CMK (cell line): ENCODE data around the gene CDH12.
"Not testable (repeated sequence)": the region's sequence is repeated elsewhere in the genome, so short reads cannot be mapped to it uniquely, and the experiment has no call there.

Experiments
- DNase-seq: peaks from one replicate; pipeline ENCODE4 v3.0.0-alpha.2; 2010; ENCODE audit warnings: low read depth

The CDH12 gene

DNA sequence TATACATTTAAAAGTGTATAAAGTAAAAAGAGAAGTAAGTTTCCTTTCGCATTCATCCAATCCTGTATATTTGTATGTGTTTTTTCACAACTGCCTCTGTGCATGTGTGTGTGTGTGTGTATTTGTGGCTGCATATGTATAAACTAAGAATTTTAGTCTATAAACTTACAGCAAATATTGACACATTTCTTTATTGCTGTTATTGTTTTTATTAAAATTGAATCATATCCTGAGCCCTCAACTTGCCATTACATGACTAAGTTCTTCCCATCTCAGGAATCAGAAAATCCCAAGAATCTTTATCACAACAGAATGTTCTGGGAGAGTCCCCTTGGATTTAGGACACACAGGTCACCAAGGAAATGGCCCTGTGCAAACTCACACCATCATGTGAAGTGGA lies 712.7 kb downstream of the CDH12 start:
- not testable (repeated sequence) for DNase-seq

DNA sequence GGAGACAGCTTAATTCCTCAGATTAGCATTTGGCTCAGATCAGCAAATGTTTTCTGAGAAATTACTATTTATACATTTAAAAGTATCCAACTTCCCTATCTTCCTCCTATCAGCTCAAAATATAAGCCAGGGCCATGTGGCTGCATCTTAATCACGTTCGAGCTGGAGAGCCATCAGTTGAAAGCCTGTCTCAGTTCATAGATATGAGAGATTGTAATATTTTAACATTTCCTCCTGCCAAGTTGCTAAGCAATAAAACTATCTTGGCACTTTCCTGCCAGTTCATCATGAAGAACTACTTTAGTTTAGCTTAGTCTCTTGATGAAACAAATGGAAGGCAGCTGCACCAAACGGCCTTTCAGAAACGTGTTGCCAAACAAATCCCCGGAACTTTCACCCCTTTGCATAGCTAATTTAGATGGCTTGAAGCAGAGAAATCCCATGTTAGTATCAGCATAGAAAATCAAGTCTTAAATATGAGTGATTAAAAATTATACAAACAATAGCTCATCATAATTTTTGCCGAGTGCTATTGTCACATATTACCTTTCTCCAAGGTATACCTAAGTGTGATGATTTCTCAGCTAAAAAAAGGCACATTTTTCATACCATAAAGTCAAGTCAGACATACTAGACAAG lies 713.4 kb downstream of the CDH12 start:
- DNase-seq, result not testable (repeated sequence)

- DNase-seq, result no peak
Measured at GRCh38 chr5:22111320-22111719, 741.8 kb downstream of the CDH12 start.

GRCh38 chr5:22109315-22109714 lies 743.8 kb downstream of the CDH12 start:
- DNase-seq, result no peak

GRCh38 chr5:22108545-22108944 lies 744.6 kb downstream of the CDH12 start:
- DNase-seq, result no peak

DNA sequence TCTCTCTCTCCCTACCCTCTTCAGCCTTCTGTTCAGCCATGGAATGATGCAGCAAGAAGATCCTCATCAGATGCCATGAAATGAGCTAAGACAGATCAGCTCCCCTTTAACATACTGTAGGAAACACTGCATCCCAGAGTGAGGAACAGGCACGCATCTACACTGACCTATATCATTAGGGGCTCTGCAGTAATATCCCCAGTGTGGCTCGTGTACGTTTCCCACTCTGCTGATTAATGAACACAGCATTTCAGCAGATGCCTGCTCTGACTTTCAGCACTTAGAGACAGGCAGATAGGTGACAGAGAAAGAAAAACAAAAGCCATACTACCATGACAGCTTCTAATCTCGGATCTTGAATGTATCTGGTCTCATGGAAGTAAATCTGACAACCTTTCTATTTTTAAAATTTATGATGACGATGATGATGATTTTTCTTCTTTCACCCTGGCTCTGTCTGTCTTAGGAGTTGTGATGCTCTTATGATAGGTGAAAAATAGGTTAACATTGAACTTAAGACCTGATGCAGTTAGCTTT lies 750.3 kb downstream of the CDH12 start:
- DNase-seq, result no peak

DNA sequence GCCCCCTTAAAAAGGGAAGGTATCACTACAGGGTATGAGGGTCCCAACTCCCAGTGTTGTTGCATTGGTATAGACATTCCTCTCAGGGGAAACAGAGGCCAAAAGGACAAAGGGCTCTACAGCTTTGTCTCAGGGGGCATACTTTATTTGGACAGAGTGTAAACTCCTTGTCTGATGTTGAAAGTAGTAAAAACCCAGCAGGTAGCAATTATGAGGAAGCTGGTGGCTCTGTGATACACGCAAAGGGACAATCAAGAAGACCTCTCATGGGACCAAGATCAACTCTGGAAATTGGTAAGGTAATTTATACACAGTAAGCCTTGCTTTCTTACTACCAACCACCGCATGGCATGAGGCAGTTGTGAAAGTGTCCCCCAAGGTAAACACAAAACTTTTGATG lies 764.6 kb downstream of the CDH12 start:
- DNase-seq, result no peak

GRCh38 chr5:22079566-22079965 lies 773.6 kb downstream of the CDH12 start:
- no peak for DNase-seq

DNA sequence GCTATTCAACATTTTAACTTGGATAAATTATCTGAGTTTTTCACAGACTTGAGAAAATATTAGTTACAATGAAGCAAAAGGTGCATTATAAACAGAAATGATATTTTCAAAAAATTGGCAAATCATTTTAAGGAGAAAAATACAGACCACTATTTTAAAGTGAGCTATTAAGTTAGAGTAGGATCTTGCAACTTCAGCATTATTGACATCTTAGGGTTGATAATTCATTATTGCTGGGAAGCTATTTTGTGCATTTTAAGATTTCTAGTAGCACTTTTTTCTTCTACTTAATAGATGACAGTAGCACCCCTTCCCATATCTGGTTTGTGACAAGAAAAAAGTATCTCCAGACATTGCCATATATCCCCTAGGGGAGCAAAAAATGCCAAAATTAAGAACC lies 774.1 kb downstream of the CDH12 start:
- DNase-seq, result no peak

DNA sequence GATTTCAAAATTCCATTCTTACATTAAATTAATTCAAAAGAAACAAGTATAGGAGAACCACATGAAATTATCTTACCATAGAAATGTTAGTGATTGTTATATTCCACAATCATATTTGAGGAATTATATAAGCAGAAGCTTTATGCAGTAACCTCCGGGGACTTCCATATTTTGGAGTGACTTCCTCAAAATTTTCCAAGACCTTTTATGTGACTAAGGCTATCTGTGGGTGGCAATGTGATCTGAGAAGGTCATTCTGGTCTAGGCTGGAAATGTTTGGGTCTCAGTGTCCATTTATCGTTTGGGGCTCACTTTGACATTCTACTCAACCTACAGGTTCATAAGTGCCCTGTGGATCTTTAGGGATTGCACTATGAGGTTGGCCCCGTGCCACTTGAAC lies 776.6 kb downstream of the CDH12 start:
- no peak for DNase-seq

DNA sequence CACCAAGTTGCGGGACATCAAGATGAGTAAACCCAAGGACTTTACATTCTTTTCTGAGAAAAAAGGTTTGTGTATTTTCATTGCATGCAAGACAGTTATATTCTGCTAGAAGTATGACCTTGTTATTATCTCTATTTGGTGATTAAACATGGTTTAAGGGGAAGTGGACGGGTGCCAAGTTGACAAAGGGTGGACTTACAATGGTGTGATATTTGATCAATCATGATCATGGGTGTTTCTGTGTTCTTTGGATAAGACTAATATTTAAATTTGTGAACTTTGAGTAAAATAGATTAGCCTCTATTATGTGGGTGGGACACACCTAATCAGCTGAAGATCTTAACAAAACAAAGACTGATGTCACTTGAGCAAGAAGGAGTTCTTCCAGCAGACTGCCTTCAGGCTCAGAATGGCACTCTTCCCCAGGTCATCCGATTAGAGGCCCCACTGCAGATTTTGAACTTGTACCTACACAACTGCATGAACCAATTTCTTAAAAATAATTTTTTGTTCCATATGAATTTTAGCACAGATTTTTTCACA lies 782.9 kb downstream of the CDH12 start:
- DNase-seq, result no peak

DNA sequence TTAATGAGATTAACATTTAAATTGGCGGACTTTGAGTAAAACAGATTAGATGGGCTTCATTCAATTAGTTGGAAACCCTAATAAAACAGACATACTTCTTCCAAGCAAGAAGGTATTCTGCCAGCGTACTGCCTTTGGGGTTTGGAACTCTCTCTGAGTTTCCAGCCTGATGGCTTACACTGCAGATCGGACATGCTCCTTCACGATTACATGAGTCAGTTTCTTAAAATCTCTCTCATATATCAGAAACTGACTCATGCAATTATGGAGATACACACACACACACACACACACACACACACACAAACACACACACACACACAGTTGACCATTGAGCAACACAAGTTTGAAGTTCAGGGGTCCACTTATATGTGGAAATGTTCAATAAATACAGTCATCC lies 789.4 kb downstream of the CDH12 start:
- no peak for DNase-seq

DNA sequence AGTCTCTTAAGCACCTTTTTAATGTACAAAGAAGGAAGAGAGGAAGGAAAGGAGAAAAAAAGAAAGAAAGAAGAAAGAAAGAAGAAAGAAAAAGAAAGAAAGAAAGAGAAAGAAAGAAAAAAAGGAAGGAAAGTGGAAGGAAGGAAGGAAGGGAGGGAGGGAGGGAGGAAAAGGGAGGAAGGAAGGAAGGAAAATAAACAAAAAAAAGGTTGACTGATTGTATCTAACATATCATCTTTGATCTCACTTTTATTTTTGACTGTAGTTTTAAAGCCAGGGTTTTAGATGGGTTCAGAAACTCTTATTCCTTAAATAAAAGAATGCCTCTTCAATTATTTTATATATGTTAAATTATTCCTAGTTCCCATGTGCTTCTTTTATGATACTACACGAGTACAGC lies 794.5 kb downstream of the CDH12 start:
- no peak for DNase-seq

GRCh38 chr5:22057012-22057411 lies 796.1 kb downstream of the CDH12 start:
- DNase-seq, result no peak

DNA sequence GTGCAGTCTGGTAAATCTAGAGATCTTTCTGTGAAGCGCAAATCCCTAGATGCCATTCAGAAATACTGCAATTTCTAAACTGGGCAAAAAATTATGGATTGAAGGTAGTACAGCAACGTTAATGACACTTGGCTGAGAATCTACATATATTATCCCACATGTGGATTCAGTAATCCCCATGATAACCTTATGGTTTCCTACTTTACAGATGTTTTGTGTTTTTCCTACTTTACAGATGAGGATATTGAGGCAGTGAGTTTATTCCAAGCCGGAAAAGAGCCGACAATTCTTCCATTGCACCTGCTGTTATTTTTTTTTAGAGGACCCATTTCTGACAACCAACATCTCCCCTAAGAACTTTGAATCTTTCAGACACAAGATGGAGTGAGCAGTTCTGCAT lies 796.5 kb downstream of the CDH12 start:
- no peak for DNase-seq

DNA sequence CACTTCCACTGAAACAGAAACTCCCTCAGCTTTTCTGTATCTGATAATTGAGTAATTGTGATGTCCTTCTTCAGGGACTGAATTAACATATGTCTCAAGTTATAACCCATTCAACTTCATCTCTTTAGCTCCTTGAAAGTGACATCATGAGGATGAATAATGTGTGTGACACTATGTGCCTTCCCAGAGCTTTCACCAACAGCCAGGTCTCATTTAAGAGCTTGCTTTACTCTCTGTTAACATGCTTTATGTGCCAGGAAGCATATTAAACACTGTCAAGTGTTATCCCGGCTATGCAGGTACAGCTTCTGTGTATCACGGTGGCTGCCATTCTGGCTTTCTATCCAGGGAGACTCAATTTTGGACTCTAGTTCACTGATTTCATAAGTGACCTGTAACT lies 799.9 kb downstream of the CDH12 start:
- DNase-seq, result no peak

- DNase-seq, result no peak
Measured at GRCh38 chr5:22051881-22052280, 801.3 kb downstream of the CDH12 start.

DNA sequence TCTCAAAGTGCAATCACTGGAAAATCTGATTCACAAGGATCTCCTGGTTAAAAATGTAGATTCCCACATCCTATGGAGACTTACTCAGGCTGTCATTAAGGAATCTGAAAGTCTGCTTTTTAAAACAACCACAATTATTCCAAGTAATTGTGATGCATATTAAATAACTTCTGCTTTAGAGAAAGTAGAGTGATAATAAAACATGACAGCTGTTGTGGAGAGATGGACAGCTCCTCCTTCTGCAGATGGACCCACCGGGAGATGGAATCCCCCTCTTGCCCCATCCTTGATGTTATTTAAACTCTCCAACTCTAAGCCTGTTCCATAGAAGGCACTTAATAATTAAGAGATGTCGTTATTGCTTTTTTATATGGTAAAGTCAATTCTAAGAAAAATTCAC lies 802.2 kb downstream of the CDH12 start:
- DNase-seq, result no peak

DNA sequence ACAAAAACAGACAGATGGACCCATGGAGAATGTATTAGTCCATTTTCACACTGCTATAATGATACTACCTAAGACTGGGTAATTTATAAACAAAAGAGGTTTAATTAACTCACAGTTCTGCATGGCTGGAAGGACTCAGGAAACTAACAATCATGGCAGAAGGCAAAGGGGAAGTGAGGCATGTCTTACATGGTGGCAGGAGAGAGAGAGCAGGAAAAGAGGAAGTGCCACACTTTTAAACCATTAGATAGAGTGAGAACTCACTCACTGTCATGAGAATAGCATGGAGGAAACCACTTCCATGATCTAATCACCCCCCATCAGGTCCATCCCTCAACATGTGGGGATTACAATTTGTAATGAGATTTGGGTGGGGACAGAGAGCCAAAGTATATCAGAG lies 808.9 kb downstream of the CDH12 start:
- no peak for DNase-seq

GRCh38 chr5:22036061-22036460 lies 817.1 kb downstream of the CDH12 start:
- DNase-seq, result no peak

DNA sequence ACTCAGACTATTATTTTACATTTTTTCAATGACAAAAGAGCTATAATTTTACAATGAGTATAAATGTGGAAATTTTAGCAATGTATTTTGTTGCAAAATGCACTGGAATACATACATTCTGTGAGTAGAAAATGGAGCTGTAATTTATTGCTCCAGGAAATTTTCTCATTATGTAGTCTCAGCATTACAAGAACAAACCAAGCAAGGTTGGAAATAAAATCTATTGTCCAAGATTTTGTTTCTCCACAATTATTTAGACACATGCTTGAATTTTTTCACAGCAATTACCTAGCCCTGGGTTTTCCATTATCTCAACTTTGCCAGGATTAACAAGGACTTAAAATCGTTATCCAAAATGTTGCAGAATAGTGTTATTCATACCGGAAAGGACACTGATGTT lies 820.1 kb downstream of the CDH12 start:
- no peak for DNase-seq

DNA sequence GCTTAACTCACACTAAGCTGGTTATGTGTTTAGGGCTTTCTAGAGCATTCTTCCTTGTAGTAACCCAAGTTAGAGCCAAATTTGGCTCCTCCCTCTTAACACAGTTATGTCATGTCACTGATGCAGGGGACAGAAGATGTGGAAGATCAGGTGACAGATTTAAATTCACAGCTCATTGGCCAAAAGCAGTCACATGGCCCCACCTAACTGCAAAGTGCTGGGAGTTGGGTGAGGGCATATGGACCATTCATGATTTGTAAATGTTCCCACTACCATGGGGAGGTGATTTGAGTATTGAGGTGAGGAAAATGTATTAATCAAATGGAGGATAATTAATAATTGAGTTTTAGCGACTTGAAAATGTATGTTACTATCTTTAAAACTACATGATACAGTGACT lies 829.4 kb downstream of the CDH12 start:
- DNase-seq, result no peak

- not testable (repeated sequence) for DNase-seq
Measured at GRCh38 chr5:22012893-22013292, 840.3 kb downstream of the CDH12 start.

GRCh38 chr5:22010808-22011207 lies 842.3 kb downstream of the CDH12 start:
- not testable (repeated sequence) for DNase-seq
